HG02885 (cell line): ENCODE data around the gene BPNT1.
"Not testable (repeated sequence)": the region's sequence is repeated elsewhere in the genome, so short reads cannot be mapped to it uniquely, and the experiment has no call there.

Source experiments
- ATAC-seq: cut with Tn5 transposase; IDR thresholded peaks from one replicate; pipeline ENCODE4 v1.9.1; 2021; ENCODE audit warnings: mild to moderate bottlenecking; ENCODE audit not compliant: unreplicated experiment, poor library complexity

Gene BPNT1, protein sequence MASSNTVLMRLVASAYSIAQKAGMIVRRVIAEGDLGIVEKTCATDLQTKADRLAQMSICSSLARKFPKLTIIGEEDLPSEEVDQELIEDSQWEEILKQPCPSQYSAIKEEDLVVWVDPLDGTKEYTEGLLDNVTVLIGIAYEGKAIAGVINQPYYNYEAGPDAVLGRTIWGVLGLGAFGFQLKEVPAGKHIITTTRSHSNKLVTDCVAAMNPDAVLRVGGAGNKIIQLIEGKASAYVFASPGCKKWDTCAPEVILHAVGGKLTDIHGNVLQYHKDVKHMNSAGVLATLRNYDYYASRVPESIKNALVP

DNA sequence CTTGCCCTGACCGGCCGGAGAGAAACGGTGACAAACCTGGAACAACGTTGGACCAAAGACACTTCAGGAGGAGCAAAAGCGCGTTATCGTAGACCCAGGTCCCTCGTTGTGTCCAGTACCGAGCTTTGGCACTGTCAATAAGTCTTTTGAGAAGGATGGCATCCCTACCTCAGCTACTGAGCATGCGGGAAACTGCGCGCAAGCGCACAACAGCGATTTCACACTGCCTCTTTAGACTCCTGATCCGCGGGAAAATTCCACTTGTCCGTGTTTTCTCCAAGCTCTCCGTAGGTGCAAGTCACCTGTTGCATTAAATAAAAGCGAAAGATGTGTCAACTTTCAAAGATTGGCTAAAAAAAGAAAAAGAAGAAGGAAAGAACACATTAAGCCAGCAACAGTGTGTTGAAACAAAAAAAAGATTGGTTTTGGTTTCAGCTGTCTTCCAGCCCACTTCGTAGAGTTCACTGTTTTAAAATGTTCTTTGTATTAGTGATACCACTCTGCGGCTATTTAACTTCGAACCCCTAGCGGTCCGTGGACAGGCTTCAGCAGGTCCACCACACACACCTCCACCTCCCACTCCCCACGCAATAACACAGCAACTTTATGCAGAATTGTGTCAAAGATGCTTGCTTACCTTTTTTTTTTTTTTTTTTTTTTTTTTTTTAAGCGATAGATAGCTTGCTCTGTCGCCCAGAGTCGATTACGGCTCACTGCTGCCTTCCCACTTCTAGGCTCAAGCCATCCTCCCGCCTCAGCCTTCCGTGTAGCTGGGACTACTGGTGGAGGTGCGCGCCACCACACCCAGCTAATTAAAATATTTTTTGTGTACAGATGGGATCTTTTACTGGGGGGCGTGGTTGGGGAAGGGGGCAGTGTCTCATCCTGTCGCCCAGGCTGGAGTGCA, at the start of gene BPNT1:
TSS of gene BPNT1 (minus strand) at position 139 of the 907 bp plus-strand sequence. CDS start 9,942 bp downstream, outside the sequence.
- peak; percentile 52 for ATAC-seq

DNA sequence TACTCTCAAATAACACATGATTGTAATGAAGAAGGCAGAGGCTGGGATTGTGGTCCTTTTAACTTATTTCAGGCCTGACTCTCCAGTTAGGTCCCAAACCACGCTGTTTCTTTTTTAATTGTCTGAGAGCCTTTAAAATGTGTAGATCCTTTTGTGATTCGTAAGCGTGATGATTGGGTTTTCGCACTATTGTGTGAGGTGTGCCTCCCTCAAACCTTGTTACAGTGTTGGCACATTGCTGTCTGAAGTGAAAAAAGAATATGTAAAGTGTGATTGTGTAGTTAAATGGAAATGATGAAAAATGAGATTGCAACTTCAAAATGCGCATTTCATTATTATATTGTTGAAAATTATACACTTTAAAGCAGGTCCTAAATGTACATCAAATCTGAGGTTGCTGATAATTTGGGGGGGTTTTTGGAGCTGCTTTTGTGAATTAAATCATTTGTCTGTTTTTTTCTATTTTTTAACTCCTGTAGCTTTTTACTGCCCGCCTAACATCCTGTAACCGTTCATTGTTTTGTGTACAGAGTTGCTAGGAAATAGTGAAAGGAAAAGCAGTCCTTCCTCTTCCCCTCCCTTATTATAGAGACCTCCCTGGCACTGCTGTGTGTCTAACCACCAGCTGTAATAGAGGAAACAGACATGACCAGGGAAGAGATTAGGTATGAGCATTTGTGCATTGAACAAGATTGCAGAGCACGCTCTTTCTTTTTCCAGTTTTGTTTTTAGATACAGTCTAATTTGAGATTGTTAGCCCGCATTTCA, 47.6 kb upstream of the BPNT1 start:
- no peak for ATAC-seq

DNA sequence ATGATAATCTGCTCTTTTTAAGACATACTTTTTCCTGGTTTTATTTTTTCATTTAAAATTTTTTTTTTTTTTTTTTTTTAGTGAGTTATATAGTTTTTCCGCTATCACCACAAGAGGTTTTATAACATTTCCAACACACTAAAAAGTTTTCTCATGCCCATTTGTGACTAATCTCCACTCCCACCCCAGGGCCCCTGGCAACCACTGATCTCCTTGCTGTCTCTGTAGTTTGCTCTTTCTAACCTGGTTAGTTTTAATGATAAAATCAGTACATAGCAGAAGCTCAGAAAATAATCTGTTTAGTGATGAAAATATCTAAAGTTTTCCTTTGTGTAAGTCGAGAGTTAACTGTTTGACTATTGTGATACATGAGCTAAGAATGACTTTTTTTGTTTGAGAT, 46.2 kb upstream of the BPNT1 start:
- no peak for ATAC-seq

DNA sequence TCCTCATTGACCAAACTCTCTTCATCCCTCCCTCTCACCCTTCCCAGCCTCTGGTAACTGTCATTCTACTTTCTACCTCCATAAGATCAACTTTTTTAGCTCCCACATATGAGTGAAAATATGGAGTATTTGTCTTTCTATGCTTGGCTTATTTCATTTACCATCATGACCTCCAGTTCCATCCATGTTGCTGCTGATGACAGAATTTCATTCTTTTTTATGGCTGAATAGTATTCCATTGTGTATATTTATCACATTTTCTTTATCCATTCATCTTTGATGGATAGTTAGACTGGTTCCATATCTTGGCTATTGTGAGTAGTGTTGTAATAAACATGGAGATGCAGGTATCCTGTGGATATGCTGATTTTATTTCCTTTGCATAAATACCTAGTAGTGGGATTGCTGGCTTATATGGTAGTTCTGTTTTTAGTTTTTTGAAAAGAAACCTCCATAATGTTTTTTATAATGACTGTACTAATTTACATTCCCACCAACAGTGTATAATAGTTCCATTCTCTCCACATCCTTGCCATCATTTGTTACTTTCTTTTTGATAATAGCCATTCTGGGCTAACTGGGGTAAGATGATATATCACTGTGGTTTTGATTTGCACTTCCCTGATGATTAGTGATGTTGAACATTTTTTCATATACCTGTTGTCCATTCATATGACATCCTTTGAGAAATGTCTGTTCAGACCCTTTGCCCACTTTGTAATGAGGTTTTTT, 40.1 kb upstream of the BPNT1 start:
- ATAC-seq: no peak

DNA sequence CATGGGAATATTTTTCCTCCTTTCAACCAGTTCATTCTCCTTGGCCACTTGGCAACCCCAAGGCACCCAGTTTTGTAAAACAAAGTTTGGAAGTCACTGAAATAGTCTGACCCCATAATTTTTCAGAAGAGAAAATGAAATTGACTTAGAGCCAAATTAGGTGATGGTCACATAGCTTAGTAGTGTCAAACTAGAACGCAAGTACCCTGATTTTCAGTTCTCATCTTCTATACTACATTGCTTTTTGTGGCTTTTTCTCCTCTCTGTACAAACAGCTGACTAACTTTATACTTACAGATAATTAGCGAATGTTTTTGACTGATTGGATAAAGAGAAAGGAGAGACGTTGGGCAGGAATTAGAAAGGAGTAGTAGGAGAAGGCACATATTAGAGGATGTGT, 37.5 kb upstream of the BPNT1 start:
- no peak for ATAC-seq

DNA sequence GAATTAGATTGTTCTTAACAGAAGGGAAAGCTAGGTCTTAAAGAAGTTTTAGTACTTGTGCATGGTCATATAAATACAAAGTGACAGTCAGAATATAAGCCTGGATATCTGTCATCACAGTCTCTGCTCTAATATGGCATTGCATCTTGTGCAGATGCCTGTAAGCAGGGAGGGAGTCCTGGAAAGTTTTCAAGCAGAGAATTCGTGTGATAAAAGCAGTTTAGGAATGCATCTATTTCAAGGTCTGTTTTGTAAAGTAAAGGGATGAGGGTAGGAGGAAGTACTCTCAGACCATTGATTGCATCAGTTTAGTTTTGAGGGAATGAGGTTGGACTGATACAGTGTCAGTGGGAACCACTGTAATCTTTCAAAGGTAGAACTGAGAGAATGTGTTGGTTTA, 35.0 kb upstream of the BPNT1 start:
- ATAC-seq: no peak

DNA sequence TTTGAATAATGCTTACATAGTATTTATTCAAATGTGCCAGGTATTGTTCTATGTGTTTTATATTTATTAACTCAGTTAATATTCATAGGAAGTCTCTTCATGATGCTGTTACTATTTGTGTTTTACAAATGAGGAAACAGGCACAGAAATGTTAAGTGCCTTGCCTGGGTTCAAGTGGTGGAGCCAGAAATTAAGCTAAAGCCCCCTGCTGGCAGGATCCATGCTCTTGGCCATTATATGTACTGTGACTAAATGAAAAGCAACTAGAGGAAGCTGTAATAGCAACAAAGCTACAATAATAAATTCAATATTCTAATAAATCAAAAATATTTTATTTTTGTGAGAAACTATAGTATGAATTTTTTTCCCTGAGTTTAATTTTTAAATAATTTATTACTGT, 34.3 kb upstream of the BPNT1 start:
- ATAC-seq: no peak

DNA sequence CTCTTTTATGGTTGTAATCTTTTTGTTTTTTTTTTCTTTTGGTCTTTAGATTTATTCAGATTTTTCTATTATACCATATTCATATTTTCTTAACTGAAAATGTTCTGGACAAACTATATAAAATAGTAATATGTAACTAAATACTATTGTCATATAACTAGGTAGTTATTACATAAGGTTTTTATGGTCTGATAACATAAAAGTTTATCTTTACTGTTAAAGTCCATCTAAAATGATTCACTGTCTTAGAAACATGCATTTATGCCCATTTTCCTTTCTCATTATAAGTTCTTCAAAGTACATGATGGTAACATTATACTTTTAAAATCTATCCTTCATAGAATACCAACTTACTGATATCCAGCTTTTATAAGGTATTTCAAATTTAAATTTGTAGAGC, 33.5 kb upstream of the BPNT1 start:
- ATAC-seq: no peak

DNA sequence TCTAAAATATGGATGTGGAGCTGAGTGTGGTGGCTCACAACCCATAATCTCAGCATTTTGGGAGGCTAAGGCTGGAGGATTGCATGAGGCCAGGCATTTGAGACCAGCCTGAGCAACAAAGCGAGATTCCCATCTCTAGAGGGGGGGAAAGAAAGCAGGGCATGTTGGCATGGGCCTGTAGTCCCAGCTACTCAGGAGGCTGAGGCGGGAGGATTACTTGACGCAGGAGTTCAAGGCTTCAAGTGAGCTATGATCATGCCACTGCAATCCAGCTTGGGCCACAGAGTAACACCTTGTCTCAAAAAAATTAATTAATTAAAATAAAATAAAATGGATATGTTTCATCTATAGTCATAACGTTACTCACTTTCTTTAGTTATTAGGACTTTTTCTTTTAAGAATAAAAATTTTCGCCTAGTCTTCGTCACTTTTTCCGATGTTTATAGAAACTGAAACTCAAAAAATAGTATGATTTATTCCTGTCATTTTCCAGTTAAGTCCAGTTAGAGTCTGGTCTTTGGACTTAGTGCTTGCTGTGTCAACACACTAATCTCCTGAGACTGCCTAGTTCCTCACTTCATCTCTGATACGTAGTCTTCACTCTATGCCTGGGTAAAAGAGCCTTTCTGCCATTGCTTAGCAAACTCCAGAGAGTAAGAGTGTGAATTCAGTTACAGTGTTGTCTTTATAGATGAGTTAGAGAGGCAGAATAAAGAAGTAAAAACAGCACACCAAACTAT, 32.4 kb upstream of the BPNT1 start:
- no peak for ATAC-seq

DNA sequence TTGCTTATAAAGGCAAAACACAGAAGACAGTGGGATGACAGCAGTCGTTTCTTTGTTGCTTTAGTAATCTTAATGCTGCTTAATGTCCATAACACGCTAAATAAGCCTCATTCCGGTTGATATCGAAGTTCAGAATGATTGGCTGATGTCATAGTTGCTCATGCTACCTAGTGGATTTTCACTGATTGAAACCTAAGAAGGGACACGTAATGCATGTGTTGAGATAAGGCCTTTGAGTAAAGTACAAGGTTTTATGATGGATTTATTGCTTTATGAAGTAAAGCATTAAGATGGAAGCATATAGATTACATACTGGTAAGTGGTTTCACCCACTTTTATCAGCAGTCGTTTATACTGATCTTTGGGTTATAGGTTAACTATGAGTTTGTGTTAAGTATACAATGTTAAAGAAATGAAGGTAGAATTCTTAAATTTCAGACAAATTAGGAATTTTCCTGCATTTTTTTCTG, 29.5 kb upstream of the BPNT1 start:
- no peak for ATAC-seq

DNA sequence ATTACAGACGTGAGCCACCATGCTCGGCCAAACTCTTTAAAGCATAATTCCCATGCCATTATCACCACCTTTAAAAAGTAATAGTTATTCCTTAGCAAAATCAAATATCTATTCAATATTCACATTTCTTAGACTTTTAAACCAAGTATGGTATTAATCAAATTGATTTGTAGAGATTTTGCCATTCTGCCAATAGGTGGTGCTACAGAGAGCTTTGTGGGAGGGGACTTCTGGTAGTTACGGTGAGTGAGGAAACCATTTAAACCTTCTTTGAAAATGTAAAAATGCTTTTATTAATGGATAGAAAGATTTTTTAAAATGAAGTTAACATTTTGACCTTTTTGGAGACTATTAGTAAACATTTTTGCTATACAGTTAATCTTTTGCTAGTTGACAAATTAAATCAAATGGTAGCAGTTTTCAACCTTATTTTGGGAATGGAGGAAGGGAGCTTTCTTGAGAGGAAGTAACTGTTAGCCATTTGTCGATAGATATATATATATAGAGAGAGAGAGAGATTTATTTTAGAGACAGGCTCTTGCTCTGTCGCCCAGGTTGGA, 23.6 kb upstream of the BPNT1 start:
- ATAC-seq: peak; percentile 59

DNA sequence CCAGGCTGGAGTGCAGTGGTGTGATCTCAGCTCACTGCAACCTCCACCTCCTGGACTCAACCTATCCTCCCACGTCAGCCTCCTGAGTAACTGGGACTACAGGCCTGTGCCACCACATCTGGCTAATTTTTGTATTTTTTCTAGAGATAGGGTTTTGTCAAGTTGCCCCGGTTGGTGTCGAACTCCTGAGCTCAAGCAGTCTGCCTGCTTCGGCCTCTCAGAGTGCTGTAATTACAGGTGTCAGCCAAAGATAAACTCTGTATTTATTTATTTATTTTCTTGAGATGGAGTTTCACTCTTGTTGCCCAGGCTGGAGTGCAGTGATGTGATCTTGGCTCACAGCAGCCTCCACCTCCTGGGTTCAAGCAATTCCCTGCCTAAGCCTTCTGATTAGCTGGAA, 23.0 kb upstream of the BPNT1 start:
- not testable (repeated sequence) for ATAC-seq

DNA sequence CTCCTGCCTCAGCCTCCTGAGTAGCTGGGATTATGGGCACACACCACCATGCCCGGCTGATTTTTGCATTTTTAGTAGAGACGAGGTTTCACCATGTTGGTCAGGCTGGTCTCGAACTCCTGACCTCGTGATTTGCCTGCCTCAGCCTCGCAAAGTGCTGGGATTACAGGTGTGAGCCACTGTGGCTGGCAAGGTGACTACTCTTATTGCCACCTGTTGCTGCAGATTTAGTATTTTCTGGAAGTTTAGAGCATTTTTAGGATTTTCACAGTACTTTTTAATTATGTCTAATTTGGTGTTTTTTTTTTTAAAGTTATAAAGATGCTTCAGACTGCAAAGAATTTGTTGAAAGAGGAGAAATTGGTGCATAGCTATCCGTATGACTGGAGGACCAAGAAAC, 20.9 kb upstream of the BPNT1 start:
- not testable (repeated sequence) for ATAC-seq

DNA sequence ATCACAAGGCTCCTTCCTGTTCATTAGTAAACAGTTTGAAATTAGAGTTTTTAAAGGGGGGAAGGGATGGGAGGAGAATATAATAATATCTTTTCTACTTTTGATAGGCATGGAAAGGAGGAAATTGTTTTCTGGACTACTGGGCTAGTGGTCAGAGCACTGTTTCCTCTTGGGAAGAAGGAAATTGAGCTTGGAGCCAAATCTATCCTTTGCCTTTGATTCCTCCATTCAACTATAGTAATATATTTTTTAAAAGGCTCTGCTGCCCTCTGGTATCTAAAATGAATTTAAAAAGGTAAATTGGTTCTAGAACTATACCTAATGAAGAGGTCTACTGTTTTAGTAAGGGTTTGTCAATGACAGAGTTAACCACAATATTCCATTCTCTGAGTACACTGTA, 10.2 kb upstream of the BPNT1 start:
- no peak for ATAC-seq

DNA sequence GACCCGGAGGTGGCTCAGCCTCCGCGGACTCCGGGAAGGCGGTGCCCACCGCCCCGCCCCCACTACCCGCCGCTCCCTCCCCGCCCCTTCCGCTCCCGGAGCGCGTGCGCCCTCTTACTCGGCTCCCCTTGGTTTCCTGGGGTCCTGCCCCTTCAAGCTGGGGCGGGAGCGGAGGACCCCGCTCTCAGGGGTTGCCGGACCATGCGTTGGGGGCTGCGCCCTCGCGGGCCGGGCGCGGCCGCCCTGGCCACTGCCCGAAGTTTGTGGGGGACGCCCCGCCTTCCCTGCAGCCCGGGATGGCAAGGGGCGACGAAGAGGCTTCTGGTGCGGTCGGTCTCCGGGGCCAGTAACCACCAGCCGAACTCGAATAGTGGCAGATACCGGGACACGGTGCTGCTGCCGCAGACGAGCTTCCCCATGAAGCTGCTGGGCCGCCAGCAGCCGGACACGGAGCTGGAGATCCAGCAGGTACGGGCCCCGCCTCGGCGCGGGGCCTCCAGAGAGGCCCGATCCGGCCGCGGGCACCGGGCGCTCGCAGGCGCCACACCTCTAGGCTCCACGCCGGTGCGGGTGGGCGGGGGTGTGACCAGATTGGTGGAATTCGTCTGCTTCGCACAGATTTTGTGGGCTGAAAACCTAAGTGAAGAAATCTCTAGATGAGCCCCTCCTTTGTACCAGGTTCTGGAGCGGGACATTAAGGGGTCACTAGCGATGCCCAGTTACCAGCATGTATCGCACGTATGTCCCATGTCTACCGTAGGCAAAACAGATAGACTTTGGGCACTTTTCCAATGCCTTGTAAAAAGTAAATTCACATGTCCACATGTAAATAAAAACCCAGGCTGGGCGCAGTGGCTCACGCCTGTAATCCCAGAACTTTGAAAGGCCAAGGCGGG, 4.7 kb upstream of the BPNT1 start, which contains the start of gene IARS2:
TSS of gene IARS2 (plus strand) at position 117 of the 896 bp plus-strand sequence. CDS start at position 202, 85 bp downstream.
- peak; percentile 69 for ATAC-seq

DNA sequence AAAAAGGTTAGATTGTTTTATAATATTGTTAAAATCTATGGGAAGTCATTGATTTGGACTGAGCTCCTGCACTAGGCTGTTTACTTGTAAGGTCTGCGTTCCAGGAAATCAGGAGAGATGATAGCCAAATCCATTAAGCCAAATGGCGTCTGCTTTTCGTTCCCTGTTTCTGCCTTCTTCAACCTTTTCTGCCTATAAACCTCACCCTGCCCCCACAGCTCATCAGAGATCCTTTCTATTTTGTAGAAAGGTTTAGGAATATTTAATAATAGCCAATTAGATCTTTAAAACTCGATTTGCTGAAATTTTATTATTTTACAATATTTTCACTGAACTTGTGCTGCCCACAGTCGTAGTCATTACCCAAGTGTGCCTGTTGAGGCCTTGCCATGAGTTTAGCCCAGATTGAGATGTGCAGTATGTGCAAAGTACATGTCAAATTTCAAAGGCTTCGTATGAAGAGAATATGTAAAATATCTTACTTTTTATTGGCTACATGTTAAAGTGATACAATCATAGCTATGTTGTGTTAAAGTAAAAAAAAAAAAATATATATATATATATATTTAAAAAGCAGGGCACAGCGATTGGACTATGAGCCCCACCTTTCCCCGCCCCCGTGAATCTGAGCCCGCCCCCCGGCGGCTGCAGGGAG, 3.9 kb upstream of the BPNT1 start:
- ATAC-seq: peak; percentile 6

DNA sequence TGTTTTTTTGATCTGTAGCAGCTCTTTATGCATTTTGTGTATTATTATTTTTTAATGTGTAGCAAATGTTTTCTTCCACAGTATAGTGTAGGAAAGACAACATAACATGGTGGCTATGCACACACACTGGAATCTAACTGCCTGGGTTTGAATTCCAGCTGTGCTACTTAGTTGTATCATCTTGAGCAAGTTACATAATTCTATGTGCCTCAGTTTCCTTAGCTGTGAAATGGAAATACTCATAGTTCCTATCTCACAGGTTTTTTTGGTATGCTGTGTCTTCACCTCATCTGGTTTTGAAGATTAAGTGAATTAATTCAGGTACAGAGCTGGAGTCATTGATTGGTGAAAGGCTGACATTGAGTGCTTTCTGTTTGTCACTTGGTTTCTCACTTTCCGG, 3.1 kb upstream of the BPNT1 start:
- no peak for ATAC-seq
